Stimulated activated CD8-positive, alpha-beta memory T cell treated with anti-CD3 and anti-CD28 coated beads, Interleukin-15, amount 100 ng/mL, for 48 hours (primary cell): ENCODE results near the gene RANBP1.
A peak's percentile ranks its signal among the peaks of the same experiment; 100 is the strongest.
"Not testable (repeated sequence)": the region's sequence is repeated elsewhere in the genome, so short reads cannot be mapped to it uniquely, and the experiment has no call there.

ENCODE experiments used
- DNase-seq, 2 donors: peaks; one replicate each; pipeline ENCODE4 v3.0.0-alpha.2; 2020; ENCODE audit warnings: low read depth in 2 of 2

The RANBP1 gene

DNA sequence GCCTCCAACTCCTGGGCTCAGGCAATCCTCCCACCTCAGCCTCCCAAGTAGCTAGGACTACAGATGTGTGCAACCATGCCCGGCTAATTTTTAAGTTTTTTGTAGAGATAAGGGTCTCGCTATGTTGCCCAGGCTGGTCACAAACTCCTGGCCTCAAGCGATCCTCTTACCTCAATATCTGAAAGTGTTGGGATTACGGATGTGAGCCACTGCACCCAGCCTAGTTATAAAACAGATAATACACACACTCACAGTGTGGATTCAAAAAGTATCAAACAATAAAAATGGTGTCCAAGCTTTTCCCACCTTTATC is 35.3 kb downstream of the RANBP1 start:
- no peak for DNase-seq

DNA sequence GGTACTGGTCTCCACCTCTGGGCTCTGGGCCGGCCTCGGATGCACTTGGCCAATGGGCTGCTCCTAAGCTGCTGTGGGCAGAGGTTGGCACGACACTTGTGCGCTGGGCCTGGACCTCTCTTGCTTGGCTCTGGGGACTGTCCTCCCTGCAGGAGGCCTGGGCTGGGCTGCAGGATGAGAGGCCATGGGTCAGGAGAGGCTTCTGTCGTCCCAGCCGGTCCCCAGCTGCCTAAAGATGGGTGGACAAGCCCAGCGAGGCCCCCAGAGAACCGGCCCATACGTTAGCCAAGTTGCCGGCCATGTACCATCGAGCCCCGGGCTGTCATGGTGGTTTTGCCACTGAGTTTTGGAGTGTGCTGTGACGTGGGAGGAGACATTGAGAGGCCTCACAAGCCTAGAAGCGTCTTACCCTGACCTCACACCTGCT is 36.6 kb downstream of the RANBP1 start:
- DNase-seq = no peak

DNA sequence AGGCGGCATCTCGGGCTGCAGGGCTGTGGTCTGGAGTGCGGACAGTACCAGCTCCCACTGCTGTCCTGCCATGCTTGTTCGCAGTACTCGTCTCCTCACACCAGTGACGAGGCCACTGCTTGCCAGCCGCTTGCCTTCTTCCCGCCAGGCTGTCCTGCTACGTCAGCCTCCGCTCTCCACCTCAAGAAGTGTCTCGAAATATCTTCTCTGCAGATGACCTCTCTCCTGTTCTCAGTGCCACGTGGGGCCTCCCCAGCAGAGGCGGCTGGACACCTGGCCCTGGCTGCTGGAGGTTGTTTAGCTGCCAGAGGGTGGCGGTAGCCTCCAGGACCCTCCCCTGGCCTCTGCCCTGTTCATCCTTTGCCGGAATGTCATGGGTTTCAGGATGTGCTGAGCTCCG is 38.0 kb downstream of the RANBP1 start:
- DNase-seq = no peak

DNA sequence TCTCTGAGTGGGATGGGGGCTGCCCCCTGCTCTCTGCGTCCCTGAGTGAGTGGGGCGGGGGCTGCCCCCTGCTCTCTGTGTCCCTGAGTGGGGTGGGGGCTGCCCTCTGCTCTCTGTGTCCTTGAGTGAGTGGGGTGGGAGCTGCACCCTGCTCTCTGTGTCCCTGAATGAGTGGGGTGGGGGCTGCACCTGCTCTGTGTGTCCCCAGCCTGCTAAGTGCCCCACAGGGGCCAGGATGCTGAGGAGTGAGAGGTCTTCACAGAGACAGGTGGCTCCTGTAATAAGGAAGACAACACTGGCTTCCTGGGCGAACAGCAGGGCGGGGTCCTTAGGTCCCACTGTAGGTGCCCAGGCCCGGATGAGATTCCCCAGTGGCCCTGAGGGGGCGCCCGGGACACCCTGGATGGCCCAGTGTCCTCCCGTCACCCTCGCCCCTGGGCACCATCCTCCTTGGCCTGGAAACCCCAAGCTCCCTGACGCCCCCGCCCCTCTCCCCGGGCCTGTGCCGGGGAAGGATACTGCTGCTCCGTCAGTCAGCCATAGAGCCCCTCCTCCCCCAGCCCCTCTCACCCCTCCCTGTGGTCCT is 38.8 kb downstream of the RANBP1 start:
- DNase-seq = no peak

DNA sequence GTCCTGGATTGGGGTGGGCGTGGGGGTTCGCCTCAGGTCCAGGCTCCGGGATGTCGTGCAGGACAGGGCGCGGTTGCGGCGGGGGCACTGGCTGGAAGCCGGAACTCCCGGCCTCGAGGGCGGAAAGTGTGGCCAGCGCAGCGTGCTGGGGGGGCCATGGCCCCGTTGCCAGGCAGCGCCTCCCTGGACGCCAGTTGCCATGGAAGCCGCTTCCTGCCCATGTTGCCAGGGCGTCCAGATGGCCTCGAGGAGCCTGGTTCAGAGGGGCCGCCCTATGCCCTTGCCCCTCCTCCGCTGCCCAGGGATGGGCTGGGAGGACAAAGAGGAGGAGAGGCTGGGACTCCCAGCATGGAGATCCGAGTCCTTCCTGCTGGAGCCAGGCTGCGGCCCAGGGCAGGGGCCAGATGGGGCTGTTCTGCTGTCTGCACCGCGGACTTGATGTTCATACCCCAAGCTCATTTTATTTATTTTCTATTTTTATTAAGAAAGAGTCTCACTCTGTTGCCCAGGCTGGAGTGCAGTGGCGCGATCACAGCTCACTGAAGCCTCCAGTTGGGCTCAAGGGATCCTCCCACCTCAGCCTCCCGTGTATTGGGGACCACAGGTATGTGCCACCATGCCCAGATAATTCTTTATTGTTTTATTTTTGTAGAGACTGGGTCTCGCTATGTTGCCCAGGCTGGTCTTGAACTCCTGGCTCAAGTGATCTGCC is 39.6 kb downstream of the RANBP1 start:
- DNase-seq = no peak

DNA sequence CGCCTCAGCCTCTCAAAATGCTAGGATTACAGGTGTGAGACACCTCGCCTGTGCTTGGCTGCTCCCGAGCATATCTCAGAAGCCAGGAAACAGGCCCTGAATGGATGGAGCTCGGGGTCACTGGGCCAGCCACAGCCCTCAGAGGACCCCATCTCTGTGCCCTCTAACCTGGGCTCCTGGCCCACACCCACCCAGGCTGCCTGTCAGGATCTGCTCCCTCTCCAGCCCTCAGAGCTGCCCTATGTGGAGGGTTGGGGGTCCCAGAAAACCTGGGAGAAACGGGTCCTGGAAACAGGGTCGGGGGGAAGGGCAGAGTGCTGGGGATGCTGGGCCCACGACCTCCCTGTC is 40.1 kb downstream of the RANBP1 start:
- no peak for DNase-seq

DNA sequence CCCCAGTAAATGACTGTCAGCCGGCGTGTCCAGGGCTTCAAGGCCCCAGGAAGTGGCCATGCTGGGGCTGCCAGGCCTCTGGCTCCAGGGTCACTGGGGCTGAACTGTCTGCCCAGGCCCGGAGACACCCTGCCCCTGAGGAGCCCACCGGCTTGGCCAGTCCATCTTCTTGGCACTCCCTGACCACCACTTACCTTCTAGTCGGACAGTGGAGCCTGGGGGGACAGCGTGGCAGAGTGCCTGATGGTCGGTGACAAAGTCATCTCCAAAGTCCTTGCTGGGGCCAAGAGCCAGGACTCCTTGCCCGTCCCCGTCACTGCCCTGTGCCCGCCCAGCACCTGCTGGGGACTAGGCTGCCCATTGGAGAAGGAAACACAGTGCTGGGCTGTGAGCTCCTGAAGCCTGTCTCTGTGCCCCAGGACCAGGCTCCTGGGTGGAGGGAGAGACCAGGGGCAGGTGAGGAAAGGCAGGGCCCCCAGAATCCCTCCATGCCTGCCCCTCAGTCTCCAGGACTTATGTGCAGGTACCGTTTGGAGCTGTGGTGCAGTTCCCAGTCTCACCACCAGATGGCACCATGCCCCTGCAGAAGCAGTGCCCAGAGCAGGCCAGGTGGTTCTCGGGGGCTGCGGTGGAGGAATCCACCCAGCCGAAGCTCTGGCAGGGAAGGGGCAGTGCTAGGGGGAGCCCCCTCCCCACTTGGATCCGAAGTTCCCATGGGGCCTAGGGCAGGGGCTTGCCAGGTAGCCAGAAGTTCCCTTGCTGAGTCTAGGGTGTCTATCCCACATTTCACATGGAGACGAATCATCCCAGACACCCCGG is 40.9 kb downstream of the RANBP1 start:
- peak; percentile 67 to 75 for DNase-seq

DNA sequence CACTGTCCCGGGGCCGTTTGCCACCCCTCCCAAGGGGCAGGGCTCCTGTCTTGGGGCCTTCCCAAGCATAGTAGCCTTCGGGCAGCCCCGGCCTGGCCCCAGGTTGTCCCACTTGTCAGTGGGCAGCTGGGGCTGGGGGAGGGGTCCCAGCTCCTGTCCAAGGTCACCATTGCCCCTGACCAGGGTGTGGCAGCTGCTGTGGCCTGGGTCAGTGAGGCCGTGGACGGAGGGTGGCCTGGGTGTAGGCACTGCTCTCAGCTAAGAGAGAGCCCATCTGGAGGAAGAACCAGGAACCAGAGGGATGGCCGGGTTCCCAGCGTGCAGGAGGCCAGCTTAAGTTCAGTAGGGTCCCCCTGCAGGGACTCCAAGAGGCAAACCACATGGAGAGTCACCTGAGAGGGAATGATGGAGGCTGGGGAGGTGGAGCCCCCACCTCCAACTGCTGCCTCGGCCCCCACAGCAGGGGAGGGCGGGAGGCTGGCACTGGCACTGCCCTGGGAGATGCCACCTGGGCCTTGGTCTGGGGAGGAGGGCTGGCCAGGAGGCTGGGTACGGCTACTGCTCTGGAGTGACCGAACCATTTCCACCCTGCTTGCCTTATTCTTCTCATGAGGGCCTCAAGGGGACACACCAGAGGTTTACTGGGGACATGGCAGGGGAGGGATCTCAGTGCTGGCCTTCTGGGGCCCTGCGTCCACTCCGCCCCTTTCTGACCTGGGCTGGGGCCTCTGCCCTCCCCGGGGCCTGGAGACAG is 41.7 kb downstream of the RANBP1 start:
- no peak for DNase-seq

DNA sequence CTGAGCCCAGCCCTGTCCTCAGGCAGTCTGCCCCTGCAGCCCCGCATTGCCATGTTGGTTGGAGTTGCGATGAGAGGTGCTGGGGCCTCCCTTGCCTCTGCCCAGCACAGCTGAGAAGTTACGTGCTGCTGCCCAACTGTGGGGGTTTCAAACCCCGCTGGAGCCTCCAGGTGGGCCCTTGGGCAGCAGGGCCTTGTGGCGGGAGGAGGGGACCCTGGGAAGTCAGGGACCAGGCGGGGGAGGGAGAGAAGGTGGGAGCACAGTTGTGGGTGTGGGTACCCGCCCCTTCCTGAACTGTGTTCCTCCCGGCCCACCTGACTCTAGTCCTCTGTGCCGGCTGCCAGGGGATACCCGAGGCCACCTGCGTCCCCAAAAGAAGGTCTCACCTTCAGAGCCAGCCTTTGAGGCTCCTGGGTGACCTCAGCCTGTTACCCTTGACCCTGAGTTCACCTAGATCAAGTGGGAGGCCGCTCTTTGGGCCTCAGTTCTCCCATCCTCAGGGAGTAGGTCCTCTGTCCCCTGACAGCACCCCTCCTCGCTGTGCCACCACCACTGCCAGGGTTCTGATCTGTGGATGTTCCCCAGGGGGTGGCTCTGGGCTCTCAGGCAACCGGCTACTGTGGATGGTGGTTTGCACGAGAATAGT is 42.6 kb downstream of the RANBP1 start:
- DNase-seq = no peak

DNA sequence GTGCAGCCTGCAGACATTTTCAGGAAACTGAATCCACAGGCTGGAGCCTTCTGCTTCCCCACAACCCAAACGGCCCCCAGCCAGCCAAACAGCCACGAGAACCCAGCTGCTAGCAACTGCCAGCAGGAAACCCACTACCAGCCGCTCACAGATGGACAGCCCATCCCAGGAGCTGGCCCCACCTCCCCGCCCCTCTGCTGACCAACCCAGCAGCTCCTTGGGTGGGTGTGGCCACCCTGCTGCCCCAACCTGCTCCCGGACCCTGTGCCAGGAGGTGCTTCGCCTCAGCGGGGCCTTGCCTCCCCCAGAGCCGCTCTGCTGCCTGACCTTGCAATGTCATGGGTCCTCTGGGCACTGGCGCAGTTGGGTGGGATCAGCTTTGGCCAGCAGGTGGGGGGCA is 43.2 kb downstream of the RANBP1 start:
- DNase-seq = no peak

DNA sequence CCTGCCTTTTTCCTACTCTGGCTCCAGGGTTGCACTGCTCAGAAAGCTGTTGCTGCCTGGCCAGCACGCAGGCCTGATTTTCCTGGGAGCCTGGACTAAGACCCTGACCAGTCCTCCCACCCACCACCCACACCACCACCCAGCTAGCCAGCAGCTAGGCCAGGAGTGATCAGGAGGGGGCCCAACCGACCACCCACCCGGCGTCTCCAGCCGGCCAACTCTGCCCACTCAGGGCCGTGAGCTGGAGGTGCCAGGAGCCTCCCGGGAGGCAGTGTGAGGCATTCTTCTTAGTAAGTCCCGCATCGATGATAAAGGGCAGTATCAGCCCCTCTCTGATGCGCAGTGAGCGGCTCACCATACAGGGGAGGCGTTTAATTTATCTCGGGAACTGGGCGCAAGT is 43.6 kb downstream of the RANBP1 start:
- DNase-seq = not testable (repeated sequence)

DNA sequence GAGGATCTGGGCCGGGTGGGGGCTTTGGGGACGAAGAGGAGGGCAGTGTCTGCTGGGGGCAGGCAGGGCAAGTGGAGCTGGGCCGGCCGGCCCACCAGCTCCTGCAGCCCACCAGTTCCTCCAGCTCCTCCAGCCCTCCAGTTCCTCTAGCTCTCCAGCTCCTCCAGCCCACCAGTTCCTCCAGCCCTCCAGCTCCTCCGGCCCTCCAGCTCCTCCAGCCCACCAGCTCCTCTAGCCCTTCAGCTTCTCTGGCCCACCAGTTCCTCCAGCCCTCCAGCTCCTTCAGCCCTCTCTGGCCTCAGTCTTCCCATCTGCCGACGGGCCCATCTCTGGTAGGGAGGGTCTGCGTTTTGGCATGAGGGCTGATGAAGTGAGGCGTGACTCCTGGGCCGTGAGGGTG is 44.1 kb downstream of the RANBP1 start:
- DNase-seq = no peak

DNA sequence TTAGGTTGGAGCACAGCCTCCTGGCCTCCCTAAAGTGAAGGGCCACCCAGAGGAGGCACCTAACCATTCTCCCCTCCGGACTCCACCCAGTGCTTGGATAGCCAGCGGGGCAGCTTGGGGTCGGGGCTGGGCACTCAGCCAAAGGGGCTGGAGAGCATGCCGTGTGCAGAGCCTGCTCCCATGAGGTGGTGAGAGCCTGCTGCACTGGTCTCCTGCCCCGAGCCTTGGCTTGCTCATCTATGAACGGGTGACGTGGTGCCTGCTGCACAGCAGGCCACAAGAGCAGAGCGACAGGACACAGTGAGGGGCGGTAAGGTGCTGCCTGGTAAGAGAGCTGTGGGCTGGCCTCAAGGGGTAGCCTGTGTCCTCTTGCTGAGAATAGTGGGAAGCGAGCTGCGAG is 49.0 kb downstream of the RANBP1 start:
- no peak for DNase-seq

DNA sequence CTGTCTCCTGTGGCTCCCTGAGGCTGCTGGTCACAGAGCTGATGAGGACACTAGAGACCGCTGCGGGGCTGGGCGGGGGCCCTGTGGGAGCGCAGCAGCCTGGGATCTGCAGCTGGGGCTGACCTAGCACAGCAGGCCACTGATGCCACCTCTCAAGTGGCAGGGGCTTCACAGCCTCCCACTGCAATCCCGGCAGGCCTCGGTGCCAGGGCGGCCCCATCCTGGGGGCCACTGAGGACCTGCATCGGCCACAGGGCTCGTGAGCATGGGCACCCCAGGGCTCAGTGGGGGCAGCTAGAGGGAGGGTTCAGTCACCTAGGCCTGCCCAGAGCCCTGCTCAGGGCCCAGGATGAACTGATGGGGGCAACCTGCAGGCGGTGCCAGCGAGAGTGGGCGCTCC is 49.5 kb downstream of the RANBP1 start:
- DNase-seq = no peak

DNA sequence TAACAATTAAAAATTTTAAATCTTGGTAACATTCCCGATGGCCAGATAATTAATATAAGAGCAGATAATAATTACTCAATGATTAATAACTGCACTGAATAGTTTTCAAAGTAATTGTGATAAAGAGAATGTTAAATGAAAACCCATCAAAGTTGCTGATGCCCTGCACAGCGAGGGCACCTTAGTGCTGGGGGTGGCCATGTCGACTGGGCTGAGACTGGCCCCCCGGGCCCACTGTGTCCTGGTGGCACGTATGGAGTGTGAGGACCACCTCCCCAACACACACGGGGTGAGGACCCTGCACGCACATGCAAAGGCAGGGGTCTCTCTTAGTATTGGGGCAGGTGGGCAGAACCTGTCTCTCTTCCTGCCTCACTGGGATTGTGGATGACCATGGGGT is 50.0 kb downstream of the RANBP1 start:
- DNase-seq = no peak

DNA sequence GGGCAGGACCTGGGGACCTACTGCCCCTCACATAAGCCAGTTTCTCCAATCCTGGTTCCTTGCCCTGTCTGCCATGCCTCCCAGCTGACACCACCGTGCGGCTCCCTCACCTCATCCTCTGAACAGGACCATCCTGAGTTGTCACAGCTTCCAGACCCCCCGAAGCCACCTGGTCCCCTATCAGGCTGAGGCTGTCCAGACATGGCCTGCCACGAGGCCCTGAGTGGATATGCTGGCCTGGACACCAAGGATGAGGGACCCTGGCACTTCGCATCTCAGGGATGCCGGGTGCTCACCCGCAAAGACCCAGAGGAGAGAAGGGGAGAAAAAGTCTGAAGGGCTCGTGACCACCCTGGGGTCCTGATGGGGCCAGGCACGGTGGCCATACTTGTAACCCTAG is 50.8 kb downstream of the RANBP1 start:
- DNase-seq = no peak

DNA sequence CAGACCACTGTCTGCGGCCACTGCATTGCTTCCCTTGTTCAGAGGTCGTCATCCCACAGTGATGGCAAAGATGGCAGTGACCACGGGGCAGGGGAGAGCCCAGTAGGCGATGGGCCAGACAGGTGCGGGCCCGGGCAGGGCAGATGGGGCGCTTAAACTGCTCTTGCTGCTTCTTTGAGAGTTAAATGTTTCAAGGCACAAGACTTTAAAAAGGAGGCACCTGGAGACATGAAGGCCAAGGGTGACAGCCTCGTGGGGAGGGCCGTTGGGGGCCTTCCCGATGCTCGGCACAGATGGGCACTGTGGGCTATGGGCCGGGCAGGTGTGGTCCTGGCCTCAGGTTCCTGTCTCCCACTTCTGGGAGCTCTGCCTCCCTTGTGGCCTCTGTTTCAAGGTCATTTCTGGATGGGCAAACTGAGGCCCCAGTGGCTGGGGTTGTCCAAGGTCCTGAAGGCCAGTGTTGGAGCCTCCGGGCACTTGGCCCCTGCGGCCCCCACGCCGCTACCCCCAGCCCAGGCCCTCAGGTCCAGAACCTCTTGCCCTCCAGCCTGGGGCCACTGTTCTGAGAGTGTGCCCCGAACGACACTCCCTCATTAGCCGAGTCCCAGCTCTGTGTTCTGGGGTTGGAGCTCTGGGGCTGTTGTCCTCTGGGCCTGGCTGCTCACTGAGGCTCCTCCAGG is 51.9 kb downstream of the RANBP1 start:
- DNase-seq = no peak

DNA sequence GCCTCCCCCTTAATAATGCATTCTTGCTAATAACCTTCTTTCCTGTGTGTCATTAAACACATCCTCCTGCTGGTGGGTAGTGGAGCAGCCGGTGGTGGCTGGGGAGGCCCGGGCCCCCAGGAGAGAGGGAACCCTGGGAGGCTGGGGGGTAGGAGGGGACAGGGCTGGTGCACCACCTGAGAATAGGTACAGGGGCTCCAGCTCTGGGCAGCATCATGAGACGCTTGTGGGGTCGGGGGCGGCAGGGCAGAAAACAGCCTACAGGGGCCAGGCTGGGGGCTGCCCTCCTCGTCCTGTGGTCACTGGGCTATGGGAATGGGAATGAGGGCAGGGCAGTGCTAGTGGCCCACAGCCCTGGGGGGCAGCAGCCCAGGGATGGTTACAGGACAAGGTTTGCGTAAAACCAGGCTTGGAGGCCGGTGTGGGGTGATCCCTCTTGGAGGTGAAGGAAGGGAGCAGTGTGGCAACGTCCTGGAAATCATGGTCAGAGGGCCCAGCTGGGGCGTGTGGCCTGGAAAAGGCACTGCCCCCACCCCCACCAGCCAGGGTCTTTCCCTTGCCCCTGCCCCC is 53.4 kb downstream of the RANBP1 start:
- DNase-seq = no peak

DNA sequence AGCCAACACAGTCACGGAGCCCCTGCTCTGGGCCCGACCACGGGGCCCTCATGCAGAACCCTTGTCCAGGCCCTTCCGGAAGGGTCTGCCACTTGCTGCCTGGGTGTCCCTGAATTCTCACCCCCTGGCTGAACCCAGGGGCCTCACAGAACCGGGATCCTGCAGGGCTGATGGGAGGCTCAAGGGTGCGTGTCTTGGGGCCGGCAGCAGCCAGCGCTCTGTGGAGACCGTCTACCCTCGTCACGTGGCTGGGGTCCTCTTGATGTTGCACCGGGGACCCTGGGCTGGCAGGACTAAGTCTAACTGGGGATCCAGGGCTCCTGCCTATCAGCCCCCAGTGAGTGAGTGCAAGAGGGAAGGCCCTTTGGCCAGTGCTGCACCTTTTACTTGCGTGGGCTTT is 54.3 kb downstream of the RANBP1 start:
- DNase-seq = no peak

DNA sequence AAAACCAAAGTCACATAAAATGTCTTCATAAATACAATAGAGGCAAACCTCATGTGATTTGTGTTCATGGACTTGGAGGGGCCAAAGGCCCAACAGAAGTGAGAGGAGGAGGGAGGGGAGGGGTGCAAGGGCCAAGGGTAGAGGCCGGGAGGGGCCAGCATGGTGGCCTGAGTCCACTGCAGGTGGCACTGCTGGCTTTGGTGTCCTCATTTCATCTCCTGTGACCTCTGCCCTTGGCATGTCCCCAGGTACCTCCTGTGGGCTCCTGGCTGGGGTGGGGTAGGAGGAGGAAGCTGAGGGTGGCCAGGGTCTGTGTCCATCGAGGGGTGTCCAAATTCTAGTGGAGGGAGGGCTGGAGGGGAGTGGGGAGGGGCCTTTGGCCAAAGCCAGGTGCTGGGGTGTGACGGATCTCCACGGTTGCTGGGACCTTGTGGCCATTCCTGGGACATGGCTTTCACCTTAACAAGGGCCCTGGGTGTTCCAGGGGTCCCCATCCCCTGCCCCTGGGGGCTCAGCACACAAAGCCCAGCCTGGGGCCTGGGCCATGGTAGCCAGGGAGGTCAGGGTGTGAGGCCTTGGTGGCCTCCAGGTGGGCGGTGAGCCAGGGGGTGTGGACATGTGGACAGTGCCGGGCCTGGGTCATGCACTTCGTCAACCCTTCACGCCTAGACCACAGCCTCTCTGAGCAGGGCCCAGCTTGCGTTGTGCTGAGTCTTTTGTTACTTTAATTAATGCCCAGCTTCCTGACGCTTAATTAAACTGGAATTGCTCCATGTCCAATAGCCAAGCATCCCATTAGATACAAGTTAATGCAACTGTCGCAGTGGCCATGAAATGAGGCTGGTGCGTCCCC is 55.6 kb downstream of the RANBP1 start:
- DNase-seq = no peak
